ENCODE results near the gene FAM169A. TPM values are rescaled to one million over a fixed set of nuclear protein-coding genes. Genes with fewer than 3 reads are reported as not detected.

The FAM169A gene
- total and polyA plus RNA-seq, 3 experiments from 2014 or later = 8.4 to 9.2 (median 8.6) TPM

GRCh38 chr5:74848553-74849025, 17.6 kb downstream of the FAM169A start:
- no peaks in the 10 kb centered on the region for H3K36me3 Mint-ChIP-seq
- Histone ChIP-seq H3K27me3 (ENCODE audit: insufficient read depth, low read length, poor library complexity, severe bottlenecking) (no peaks in the 10 kb centered on the region), H3K9me3 (ENCODE audit: low read length) (no peaks in the 10 kb centered on the region), H3K36me3 (ENCODE audit: insufficient read depth, low read length) (no peaks in the 10 kb centered on the region), H3K4me1 (ENCODE audit: insufficient read depth, low read length) (peaks cover 17% of the 10 kb centered on the region), H3K4me3 (ENCODE audit: low read length) (no peak overlapping the region), H3K27ac (ENCODE audit: low read depth, low read length) (no peak overlapping the region)
- H3K4me1 Mint-ChIP-seq = peaks cover 49 to 76% (median 71%) of the 10 kb centered on the region in 3 donors
- no peak overlapping the region for H3K27ac Mint-ChIP-seq
- H3K4me3 Mint-ChIP-seq = no peak overlapping the region
- no peaks in the 10 kb centered on the region for H3K27me3 Mint-ChIP-seq
- POLR2A ChIA-PET = no interaction called here
- no peaks in the 10 kb centered on the region for H3K9me3 Mint-ChIP-seq
- DNase-seq = no peak
- CTCF ChIA-PET = no interaction called here

- H3K9me3 ChIP-seq (ENCODE audit: low read length) = no peaks in the 10 kb centered on the region
- H3K4me3 Mint-ChIP-seq = no peak overlapping the region
- H3K27me3 ChIP-seq (ENCODE audit: insufficient read depth, low read length, poor library complexity, severe bottlenecking) = no peaks in the 10 kb centered on the region
- ChIA-PET CTCF (no interaction called here), POLR2A (no interaction called here)
- peaks cover 12 to 28% (median 19%) of the 10 kb centered on the region in 3 donors for H3K4me1 Mint-ChIP-seq
- no peaks in the 10 kb centered on the region for H3K9me3 Mint-ChIP-seq
- no peak for DNase-seq
- no peaks in the 10 kb centered on the region for H3K36me3 ChIP-seq (ENCODE audit: insufficient read depth, low read length)
- no peak overlapping the region for H3K27ac ChIP-seq (ENCODE audit: low read depth, low read length)
- H3K4me3 ChIP-seq (ENCODE audit: low read length) = no peak overlapping the region
- H3K36me3 Mint-ChIP-seq = peaks cover 11 to 41% (median 21%) of the 10 kb centered on the region in 3 donors
- peaks cover 9% of the 10 kb centered on the region for H3K4me1 ChIP-seq (ENCODE audit: insufficient read depth, low read length)
- H3K27ac Mint-ChIP-seq = peak overlapping the region in 1 of 8 donors; percentile 84
- no peaks in the 10 kb centered on the region for H3K27me3 Mint-ChIP-seq
Observed at GRCh38 chr5:74839229-74839628, 27.0 kb downstream of the FAM169A start.

- H3K36me3 ChIP-seq (ENCODE audit: insufficient read depth, low read length) = no peaks in the 10 kb centered on the region
- no peak overlapping the region for H3K4me3 ChIP-seq (ENCODE audit: low read length)
- no peaks in the 10 kb centered on the region for H3K27me3 Mint-ChIP-seq
- peaks cover 9% of the 10 kb centered on the region for H3K4me1 ChIP-seq (ENCODE audit: insufficient read depth, low read length)
- peaks cover 9 to 19% (median 16%) of the 10 kb centered on the region in 3 donors for H3K4me1 Mint-ChIP-seq
- no peak for DNase-seq
- H3K27me3 ChIP-seq (ENCODE audit: insufficient read depth, low read length, poor library complexity, severe bottlenecking) = no peaks in the 10 kb centered on the region
- H3K4me3 Mint-ChIP-seq = peak overlapping the region in 2 of 7 donors; percentile 0 to 30
- H3K27ac ChIP-seq (ENCODE audit: low read depth, low read length) = no peak overlapping the region
- POLR2A ChIA-PET = no interaction called here
- H3K27ac Mint-ChIP-seq = peak overlapping the region in 4 of 8 donors; percentile 4 to 77 (median 36)
- CTCF ChIA-PET = no interaction called here
- H3K9me3 ChIP-seq (ENCODE audit: low read length) = no peaks in the 10 kb centered on the region
- H3K36me3 Mint-ChIP-seq = peaks cover 11 to 47% (median 21%) of the 10 kb centered on the region in 3 donors
- H3K9me3 Mint-ChIP-seq = no peaks in the 10 kb centered on the region
Observed at GRCh38 chr5:74838262-74838661, 27.9 kb downstream of the FAM169A start.

- CTCF ChIA-PET = no interaction called here
- Histone ChIP-seq H3K27ac (ENCODE audit: low read depth, low read length) (no peak overlapping the region), H3K4me1 (ENCODE audit: insufficient read depth, low read length) (peaks cover 9% of the 10 kb centered on the region), H3K27me3 (ENCODE audit: insufficient read depth, low read length, poor library complexity, severe bottlenecking) (no peaks in the 10 kb centered on the region), H3K36me3 (ENCODE audit: insufficient read depth, low read length) (no peaks in the 10 kb centered on the region), H3K4me3 (ENCODE audit: low read length) (no peak overlapping the region), H3K9me3 (ENCODE audit: low read length) (no peaks in the 10 kb centered on the region)
- H3K4me1 Mint-ChIP-seq = peaks cover 9 to 10% (median 9%) of the 10 kb centered on the region in 3 donors
- POLR2A ChIA-PET = no interaction called here
- H3K27me3 Mint-ChIP-seq = no peaks in the 10 kb centered on the region
- H3K4me3 Mint-ChIP-seq = no peak overlapping the region
- peaks cover 11 to 50% (median 21%) of the 10 kb centered on the region in 3 donors for H3K36me3 Mint-ChIP-seq
- no peak overlapping the region for H3K27ac Mint-ChIP-seq
- no peak for DNase-seq
- H3K9me3 Mint-ChIP-seq = no peaks in the 10 kb centered on the region
Observed at GRCh38 chr5:74837115-74837514, 29.1 kb downstream of the FAM169A start.

GRCh38 chr5:74833537-74834266, 32.5 kb downstream of the FAM169A start:
- H3K27ac ChIP-seq (ENCODE audit: low read depth, low read length) = no peak overlapping the region
- no peaks in the 10 kb centered on the region for H3K9me3 ChIP-seq (ENCODE audit: low read length)
- Mint-ChIP-seq H3K27me3 (peaks cover 0 to 3% of the 10 kb centered on the region in 2 donors), H3K36me3 (peaks cover 11 to 55% (median 25%) of the 10 kb centered on the region in 3 donors), H3K4me3 (no peak overlapping the region), H3K4me1 (peaks cover 7 to 8% (median 7%) of the 10 kb centered on the region in 3 donors), H3K27ac (no peak overlapping the region), H3K9me3 (no peaks in the 10 kb centered on the region)
- no peaks in the 10 kb centered on the region for H3K27me3 ChIP-seq (ENCODE audit: insufficient read depth, low read length, poor library complexity, severe bottlenecking)
- no peak for DNase-seq
- H3K36me3 ChIP-seq (ENCODE audit: insufficient read depth, low read length) = no peaks in the 10 kb centered on the region
- H3K4me3 ChIP-seq (ENCODE audit: low read length) = no peak overlapping the region
- H3K4me1 ChIP-seq (ENCODE audit: insufficient read depth, low read length) = peaks cover 9% of the 10 kb centered on the region
- ChIA-PET POLR2A (no interaction called here), CTCF (no interaction called here)

- Mint-ChIP-seq H3K27me3 (peaks cover 0 to 3% of the 10 kb centered on the region in 2 donors), H3K36me3 (peaks cover 0 to 24% (median 6%) of the 10 kb centered on the region in 3 donors), H3K27ac (no peak overlapping the region), H3K4me1 (peaks cover 0 to 4% (median 3%) of the 10 kb centered on the region in 3 donors), H3K9me3 (no peaks in the 10 kb centered on the region), H3K4me3 (no peak overlapping the region)
- no peaks in the 10 kb centered on the region for H3K27me3 ChIP-seq (ENCODE audit: insufficient read depth, low read length, poor library complexity, severe bottlenecking)
- no peaks in the 10 kb centered on the region for H3K9me3 ChIP-seq (ENCODE audit: low read length)
- ChIA-PET CTCF (no interaction called here), POLR2A (no interaction called here)
- no peak overlapping the region for H3K4me3 ChIP-seq (ENCODE audit: low read length)
- H3K27ac ChIP-seq (ENCODE audit: low read depth, low read length) = no peak overlapping the region
- no peaks in the 10 kb centered on the region for H3K4me1 ChIP-seq (ENCODE audit: insufficient read depth, low read length)
- no peak for DNase-seq
- no peaks in the 10 kb centered on the region for H3K36me3 ChIP-seq (ENCODE audit: insufficient read depth, low read length)
Observed at GRCh38 chr5:74829413-74829812, 36.8 kb downstream of the FAM169A start.

GRCh38 chr5:74822288-74822687, 43.9 kb downstream of the FAM169A start:
- H3K36me3 Mint-ChIP-seq = peaks cover 0 to 8% (median 0%) of the 10 kb centered on the region in 3 donors
- no peak overlapping the region for H3K27ac Mint-ChIP-seq
- H3K27ac ChIP-seq (ENCODE audit: low read depth, low read length) = no peak overlapping the region
- no peaks in the 10 kb centered on the region for H3K36me3 ChIP-seq (ENCODE audit: insufficient read depth, low read length)
- DNase-seq = no peak
- H3K4me1 Mint-ChIP-seq = peaks cover 4 to 27% (median 13%) of the 10 kb centered on the region in 3 donors
- no peaks in the 10 kb centered on the region for H3K27me3 Mint-ChIP-seq
- H3K9me3 Mint-ChIP-seq = no peaks in the 10 kb centered on the region
- H3K4me3 ChIP-seq (ENCODE audit: low read length) = no peak overlapping the region
- CTCF ChIA-PET = no interaction called here
- H3K27me3 ChIP-seq (ENCODE audit: insufficient read depth, low read length, poor library complexity, severe bottlenecking) = no peaks in the 10 kb centered on the region
- H3K9me3 ChIP-seq (ENCODE audit: low read length) = no peaks in the 10 kb centered on the region
- POLR2A ChIA-PET = no interaction called here
- H3K4me3 Mint-ChIP-seq = no peak overlapping the region
- no peaks in the 10 kb centered on the region for H3K4me1 ChIP-seq (ENCODE audit: insufficient read depth, low read length)

GRCh38 chr5:74816875-74817274, 49.3 kb downstream of the FAM169A start:
- no peak for DNase-seq
- no peak overlapping the region for H3K27ac ChIP-seq (ENCODE audit: low read depth, low read length)
- Mint-ChIP-seq H3K36me3 (peaks cover 4 to 16% (median 9%) of the 10 kb centered on the region in 3 donors), H3K4me3 (no peak overlapping the region), H3K9me3 (no peaks in the 10 kb centered on the region), H3K4me1 (peaks cover 10 to 31% (median 14%) of the 10 kb centered on the region in 3 donors), H3K27me3 (no peaks in the 10 kb centered on the region), H3K27ac (no peak overlapping the region)
- H3K36me3 ChIP-seq (ENCODE audit: insufficient read depth, low read length) = peaks cover 6% of the 10 kb centered on the region
- no peaks in the 10 kb centered on the region for H3K27me3 ChIP-seq (ENCODE audit: insufficient read depth, low read length, poor library complexity, severe bottlenecking)
- H3K4me1 ChIP-seq (ENCODE audit: insufficient read depth, low read length) = no peaks in the 10 kb centered on the region
- CTCF ChIA-PET = no interaction called here
- POLR2A ChIA-PET = no interaction called here
- H3K9me3 ChIP-seq (ENCODE audit: low read length) = no peaks in the 10 kb centered on the region
- no peak overlapping the region for H3K4me3 ChIP-seq (ENCODE audit: low read length)
